ENCODE results near the gene ITIH6.

The ITIH6 gene

GRCh38 chrX:54821310-54821709 lies 23.3 kb upstream of the ITIH6 start:
- Histone ChIP-seq H3K36me3 (ENCODE audit: control insufficient read depth, insufficient read depth, low read length, severe bottlenecking) (peaks cover 2% of the 10 kb centered on the region), H3K9me3 (ENCODE audit: control insufficient read depth, low read length) (peaks cover 3% of the 10 kb centered on the region), H3K4me1 (ENCODE audit: control insufficient read depth, insufficient read depth, low read length) (no peaks in the 10 kb centered on the region), H3K9ac (ENCODE audit: low read length) (no peak overlapping the region), H3K27me3 (replicated peaks; ENCODE audit: control insufficient read depth, insufficient read depth, low read length) (peaks cover 10% of the 10 kb centered on the region), H3K4me3 (ENCODE audit: low read length) (no peak overlapping the region)
- no peak for DNase-seq (ENCODE audit: low read depth)

DNA sequence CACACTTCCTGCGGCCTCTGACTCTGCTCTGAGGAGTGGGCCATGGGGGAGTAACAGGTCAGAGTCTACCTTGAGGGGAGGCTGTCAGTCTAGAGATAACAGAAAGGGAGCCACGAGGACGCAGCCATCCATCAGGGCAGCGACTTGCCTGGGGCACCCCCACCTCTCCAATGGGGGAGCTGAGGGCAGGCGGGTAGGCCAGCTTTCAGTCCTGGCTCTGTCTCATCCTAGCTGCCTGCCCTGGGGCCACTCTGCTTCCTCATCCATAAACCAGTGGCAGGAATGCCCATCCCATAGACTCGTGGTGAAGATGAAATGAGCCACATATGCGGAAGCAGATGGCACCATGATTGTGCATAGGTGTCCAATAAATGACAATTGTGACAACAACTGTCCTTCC lies 22.7 kb upstream of the ITIH6 start:
- Histone ChIP-seq H3K36me3 (ENCODE audit: control insufficient read depth, insufficient read depth, low read length, severe bottlenecking) (peaks cover 8% of the 10 kb centered on the region), H3K27me3 (replicated peaks; ENCODE audit: control insufficient read depth, insufficient read depth, low read length) (peaks cover 10% of the 10 kb centered on the region), H3K9me3 (ENCODE audit: control insufficient read depth, low read length) (peaks cover 3% of the 10 kb centered on the region), H3K4me3 (ENCODE audit: low read length) (no peak overlapping the region), H3K4me1 (ENCODE audit: control insufficient read depth, insufficient read depth, low read length) (no peaks in the 10 kb centered on the region), H3K9ac (ENCODE audit: low read length) (no peak overlapping the region)
- no peak for DNase-seq (ENCODE audit: low read depth)

GRCh38 chrX:54819201-54819600 lies 21.1 kb upstream of the ITIH6 start:
- H3K36me3 ChIP-seq (ENCODE audit: control insufficient read depth, insufficient read depth, low read length, severe bottlenecking): peaks cover 20% of the 10 kb centered on the region
- DNase-seq (ENCODE audit: low read depth): no peak
- H3K9ac ChIP-seq (ENCODE audit: low read length): no peak overlapping the region
- peaks cover 10% of the 10 kb centered on the region for H3K27me3 ChIP-seq (replicated peaks; ENCODE audit: control insufficient read depth, insufficient read depth, low read length)
- no peak overlapping the region for H3K4me3 ChIP-seq (ENCODE audit: low read length)
- peaks cover 3% of the 10 kb centered on the region for H3K9me3 ChIP-seq (ENCODE audit: control insufficient read depth, low read length)
- H3K4me1 ChIP-seq (ENCODE audit: control insufficient read depth, insufficient read depth, low read length): no peaks in the 10 kb centered on the region

DNA sequence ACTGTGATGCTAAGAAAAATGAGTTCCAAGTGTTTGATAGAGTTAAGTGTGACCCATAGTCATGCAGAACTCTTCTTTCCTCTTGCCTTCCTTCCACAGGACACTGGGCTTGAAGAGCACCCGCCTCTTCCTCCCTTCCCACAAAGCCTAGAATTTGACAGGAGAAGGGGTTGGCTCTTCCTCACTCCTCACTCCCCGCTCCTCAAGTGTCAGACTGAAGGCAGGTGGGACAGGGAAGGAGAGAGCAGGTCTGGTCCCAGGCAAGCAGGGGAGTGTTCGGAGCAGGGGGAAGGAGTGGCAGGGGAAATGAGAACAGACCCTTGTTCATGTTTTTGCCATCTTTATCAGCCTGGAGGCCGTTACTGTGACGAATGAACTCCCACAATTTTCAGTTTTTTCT lies 20.2 kb upstream of the ITIH6 start:
- Histone ChIP-seq H3K4me1 (ENCODE audit: control insufficient read depth, insufficient read depth, low read length) (no peaks in the 10 kb centered on the region), H3K36me3 (ENCODE audit: control insufficient read depth, insufficient read depth, low read length, severe bottlenecking) (peaks cover 30% of the 10 kb centered on the region), H3K4me3 (ENCODE audit: low read length) (no peak overlapping the region), H3K9ac (ENCODE audit: low read length) (no peak overlapping the region), H3K27me3 (replicated peaks; ENCODE audit: control insufficient read depth, insufficient read depth, low read length) (peaks cover 10% of the 10 kb centered on the region), H3K9me3 (ENCODE audit: control insufficient read depth, low read length) (peaks cover 3% of the 10 kb centered on the region)
- no peak for DNase-seq (ENCODE audit: low read depth)

GRCh38 chrX:54817220-54817820 lies 19.3 kb upstream of the ITIH6 start:
- Histone ChIP-seq H3K36me3 (ENCODE audit: control insufficient read depth, insufficient read depth, low read length, severe bottlenecking) (peaks cover 35% of the 10 kb centered on the region), H3K9me3 (ENCODE audit: control insufficient read depth, low read length) (peaks cover 3% of the 10 kb centered on the region), H3K4me1 (ENCODE audit: control insufficient read depth, insufficient read depth, low read length) (no peaks in the 10 kb centered on the region), H3K4me3 (ENCODE audit: low read length) (no peak overlapping the region), H3K27me3 (replicated peaks; ENCODE audit: control insufficient read depth, insufficient read depth, low read length) (peaks cover 10% of the 10 kb centered on the region), H3K9ac (ENCODE audit: low read length) (no peak overlapping the region)
- peak; percentile 13 for DNase-seq (ENCODE audit: low read depth)

GRCh38 chrX:54812306-54812705 lies 14.3 kb upstream of the ITIH6 start:
- peaks cover 38% of the 10 kb centered on the region for H3K36me3 ChIP-seq (ENCODE audit: control insufficient read depth, insufficient read depth, low read length, severe bottlenecking)
- no peak overlapping the region for H3K4me3 ChIP-seq (ENCODE audit: low read length)
- DNase-seq (ENCODE audit: low read depth): no peak
- H3K9ac ChIP-seq (ENCODE audit: low read length): no peak overlapping the region
- peaks cover 3% of the 10 kb centered on the region for H3K9me3 ChIP-seq (ENCODE audit: control insufficient read depth, low read length)
- no peaks in the 10 kb centered on the region for H3K27me3 ChIP-seq (replicated peaks; ENCODE audit: control insufficient read depth, insufficient read depth, low read length)
- H3K4me1 ChIP-seq (ENCODE audit: control insufficient read depth, insufficient read depth, low read length): peaks cover 13% of the 10 kb centered on the region

DNA sequence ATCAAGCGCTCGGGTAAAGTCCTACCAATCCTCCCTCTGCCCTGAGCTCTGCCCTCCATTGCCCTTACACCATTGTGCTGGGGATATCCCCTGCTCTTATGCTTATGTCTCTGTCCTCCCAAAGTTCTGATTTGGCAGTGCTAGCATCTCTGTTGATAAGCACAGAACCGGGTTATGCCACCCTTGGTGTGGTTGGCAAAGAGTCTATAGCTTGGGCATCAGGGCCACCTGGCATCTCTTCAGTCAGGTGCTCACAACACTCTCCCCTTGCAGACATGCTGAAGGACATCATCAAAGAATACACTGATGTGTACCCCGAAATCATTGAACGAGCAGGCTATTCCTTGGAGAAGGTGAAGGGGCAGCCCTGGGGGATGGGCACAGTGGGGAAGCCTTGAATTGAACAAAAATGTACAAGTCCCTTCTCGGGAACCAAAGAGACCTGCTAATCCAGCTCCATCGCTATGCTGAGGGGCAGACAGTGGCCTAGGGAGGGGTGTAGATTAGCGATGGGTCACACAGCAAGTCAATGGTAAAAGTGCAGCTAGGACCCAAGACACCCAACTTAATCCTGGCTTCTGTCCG lies 13.3 kb upstream of the ITIH6 start:
- H3K27me3 ChIP-seq (replicated peaks; ENCODE audit: control insufficient read depth, insufficient read depth, low read length): no peaks in the 10 kb centered on the region
- H3K36me3 ChIP-seq (ENCODE audit: control insufficient read depth, insufficient read depth, low read length, severe bottlenecking): peaks cover 37% of the 10 kb centered on the region
- no peak overlapping the region for H3K4me3 ChIP-seq (ENCODE audit: low read length)
- peaks cover 13% of the 10 kb centered on the region for H3K4me1 ChIP-seq (ENCODE audit: control insufficient read depth, insufficient read depth, low read length)
- DNase-seq (ENCODE audit: low read depth): no peak
- no peak overlapping the region for H3K9ac ChIP-seq (ENCODE audit: low read length)
- H3K9me3 ChIP-seq (ENCODE audit: control insufficient read depth, low read length): peaks cover 3% of the 10 kb centered on the region

GRCh38 chrX:54810532-54810931 lies 12.5 kb upstream of the ITIH6 start:
- Histone ChIP-seq H3K27me3 (replicated peaks; ENCODE audit: control insufficient read depth, insufficient read depth, low read length) (peaks cover under 1% of the 10 kb centered on the region), H3K36me3 (ENCODE audit: control insufficient read depth, insufficient read depth, low read length, severe bottlenecking) (peaks cover 28% of the 10 kb centered on the region), H3K9me3 (ENCODE audit: control insufficient read depth, low read length) (peaks cover 3% of the 10 kb centered on the region), H3K9ac (ENCODE audit: low read length) (no peak overlapping the region), H3K4me1 (ENCODE audit: control insufficient read depth, insufficient read depth, low read length) (peaks cover 13% of the 10 kb centered on the region), H3K4me3 (ENCODE audit: low read length) (peak overlapping the region; percentile 81)
- no peak for DNase-seq (ENCODE audit: low read depth)

DNA sequence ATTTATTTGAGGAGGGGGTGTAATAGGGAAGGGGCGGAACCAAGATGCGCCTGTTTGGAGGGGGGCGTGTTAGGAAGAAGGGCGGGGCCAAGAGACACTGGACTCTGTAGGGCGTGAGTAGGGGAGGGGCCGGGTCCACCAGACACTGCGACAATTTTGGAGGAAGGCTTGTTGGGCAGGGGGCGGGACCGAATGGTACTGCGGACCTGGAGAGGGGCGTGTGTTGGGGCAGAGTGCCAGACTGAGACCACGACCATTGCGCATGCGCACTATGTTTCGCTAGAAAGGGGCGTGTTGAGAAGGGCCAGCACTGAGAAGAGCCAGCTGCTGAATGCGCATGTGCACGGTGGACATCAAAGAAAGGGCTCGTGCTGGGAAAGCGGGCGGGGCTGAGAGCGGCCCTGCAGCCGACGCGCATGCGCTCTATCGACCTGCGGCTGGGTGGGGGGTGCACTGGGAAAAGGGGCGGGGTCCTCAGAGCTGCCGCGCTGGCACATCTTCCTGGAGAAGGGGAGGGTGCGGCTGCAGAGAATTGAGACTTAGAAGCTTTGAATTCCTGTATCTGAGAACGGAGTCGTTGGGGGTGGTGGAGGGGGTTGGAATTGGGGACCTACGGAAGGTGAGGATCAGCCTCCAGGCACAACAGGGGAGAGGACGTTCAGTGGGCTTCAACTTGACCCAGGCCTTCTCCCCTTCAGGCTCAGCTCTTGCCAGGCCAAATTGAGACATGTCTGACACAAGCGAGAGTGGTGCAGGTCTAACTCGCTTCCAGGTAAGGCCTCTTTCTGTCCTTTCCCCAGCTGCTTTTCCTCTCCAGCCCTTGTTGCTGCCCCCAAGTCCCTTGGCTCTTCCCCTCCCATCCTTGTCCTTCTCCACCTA lies 10.8 kb upstream of the ITIH6 start:
- DNase-seq (ENCODE audit: low read depth): peak; percentile 96
- peak overlapping the region; percentile 81 for H3K4me3 ChIP-seq (ENCODE audit: low read length)
- H3K27me3 ChIP-seq (replicated peaks; ENCODE audit: control insufficient read depth, insufficient read depth, low read length): peaks cover 8% of the 10 kb centered on the region
- H3K9ac ChIP-seq (ENCODE audit: low read length): peak overlapping the region; percentile 82
- H3K36me3 ChIP-seq (ENCODE audit: control insufficient read depth, insufficient read depth, low read length, severe bottlenecking): peaks cover 15% of the 10 kb centered on the region
- peaks cover 3% of the 10 kb centered on the region for H3K9me3 ChIP-seq (ENCODE audit: control insufficient read depth, low read length)
- H3K4me1 ChIP-seq (ENCODE audit: control insufficient read depth, insufficient read depth, low read length): peaks cover 13% of the 10 kb centered on the region

DNA sequence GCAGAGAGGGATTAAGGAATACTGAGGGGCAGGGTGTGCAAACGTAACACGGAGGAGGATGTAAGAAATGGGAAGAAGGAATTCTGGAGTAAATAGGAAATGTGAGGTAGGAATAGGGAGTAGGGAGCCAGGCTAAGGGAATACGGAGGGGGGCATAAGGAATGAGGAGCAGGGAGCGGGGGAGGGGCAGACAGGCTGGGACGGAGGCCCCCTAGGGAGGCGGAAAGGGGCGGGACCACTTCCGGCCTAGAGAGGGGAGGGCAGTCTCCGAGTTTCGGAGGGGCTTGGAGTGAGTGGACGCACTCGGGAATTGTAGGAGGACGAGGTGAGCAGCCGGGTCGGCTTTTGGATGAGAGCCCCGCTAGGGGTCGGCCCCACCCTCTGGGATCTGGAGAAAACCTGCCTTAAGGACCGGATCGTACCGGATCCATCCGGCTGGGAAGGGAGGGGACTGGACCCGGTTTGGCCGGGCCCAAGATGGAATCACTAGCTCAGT lies 10.1 kb upstream of the ITIH6 start:
- Histone ChIP-seq H3K36me3 (ENCODE audit: control insufficient read depth, insufficient read depth, low read length, severe bottlenecking) (peaks cover 8% of the 10 kb centered on the region), H3K9ac (ENCODE audit: low read length) (peak overlapping the region; percentile 82), H3K4me1 (ENCODE audit: control insufficient read depth, insufficient read depth, low read length) (peaks cover 13% of the 10 kb centered on the region), H3K27me3 (replicated peaks; ENCODE audit: control insufficient read depth, insufficient read depth, low read length) (peaks cover 9% of the 10 kb centered on the region), H3K4me3 (ENCODE audit: low read length) (peak overlapping the region; percentile 81), H3K9me3 (ENCODE audit: control insufficient read depth, low read length) (peaks cover 3% of the 10 kb centered on the region)
- peak; percentile 73 for DNase-seq (ENCODE audit: low read depth)

DNA sequence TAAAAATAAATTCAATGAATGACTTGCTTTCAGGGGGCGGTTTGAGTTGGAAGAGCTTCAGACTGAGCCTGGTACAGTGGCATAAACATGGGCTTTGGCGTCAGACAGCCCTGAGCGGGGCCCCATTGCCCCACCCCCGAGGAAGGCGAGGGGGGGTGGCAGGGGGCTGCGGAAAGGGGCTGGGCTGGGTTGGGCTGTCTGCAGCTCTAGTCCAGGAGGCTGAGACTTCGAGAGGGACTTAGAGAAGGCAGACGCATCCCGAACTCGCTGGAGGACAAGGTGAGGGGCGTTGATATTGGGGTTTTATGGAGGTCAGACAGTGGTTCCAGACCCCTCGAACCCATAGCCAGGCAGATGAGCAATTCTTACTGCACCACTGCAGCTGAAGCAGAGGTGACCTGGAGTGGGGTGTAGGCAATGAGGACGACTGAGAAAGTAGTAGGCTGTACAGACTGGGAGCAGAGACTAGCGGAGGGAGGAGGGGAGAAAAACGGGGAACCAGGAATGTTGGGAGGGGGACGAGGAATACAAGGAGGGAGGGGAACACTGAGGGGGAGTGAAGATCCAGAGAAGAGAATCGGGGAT lies 9.6 kb upstream of the ITIH6 start, which contains the start of gene MAGED2:
Gene MAGED2 (plus strand): TSS at position 222 of the 585 bp plus-strand sequence. CDS start 1,587 bp downstream, outside the sequence.
- H3K9me3 ChIP-seq (ENCODE audit: control insufficient read depth, low read length): peaks cover 3% of the 10 kb centered on the region
- H3K36me3 ChIP-seq (ENCODE audit: control insufficient read depth, insufficient read depth, low read length, severe bottlenecking): peaks cover 3% of the 10 kb centered on the region
- H3K4me1 ChIP-seq (ENCODE audit: control insufficient read depth, insufficient read depth, low read length): peaks cover 13% of the 10 kb centered on the region
- DNase-seq (ENCODE audit: low read depth): peak; percentile 70
- peaks cover 9% of the 10 kb centered on the region for H3K27me3 ChIP-seq (replicated peaks; ENCODE audit: control insufficient read depth, insufficient read depth, low read length)
- H3K9ac ChIP-seq (ENCODE audit: low read length): peak within 1 kb of the TSS; percentile 82
- peak within 1 kb of the TSS; percentile 81 for H3K4me3 ChIP-seq (ENCODE audit: low read length)

Measured in adipocyte (in vitro differentiated cells).